Muscle of leg (tissue), 11 donors: Measurements from ENCODE around the gene ANO2. TPM values are rescaled to one million over a fixed set of nuclear protein-coding genes. Genes with fewer than 3 reads are reported as not detected.
"Not testable (repeated sequence)": the region's sequence is repeated elsewhere in the genome, so short reads cannot be mapped to it uniquely, and the experiment has no call there.

Source experiments
- DNase-seq: peaks from one replicate; pipeline ENCODE4 v3.0.0; 2013
- H3K27ac ChIP-seq: one replicate; pipeline ENCODE4 v1.5.1; 2013; ENCODE audit warnings: mild to moderate bottlenecking, low read length, control low read depth
- H3K27me3 ChIP-seq: one replicate; pipeline ENCODE4 v1.6.1; 2013; ENCODE audit warnings: low read length; ENCODE audit not compliant: control insufficient read depth, insufficient read depth
- H3K36me3 ChIP-seq: one replicate; pipeline ENCODE4 v1.6.1; 2013; ENCODE audit warnings: low read length; ENCODE audit not compliant: control insufficient read depth, insufficient read depth
- H3K4me1 ChIP-seq: one replicate; pipeline ENCODE4 v1.6.1; 2013; ENCODE audit warnings: low read length; ENCODE audit not compliant: control insufficient read depth, insufficient read depth
- H3K4me3 ChIP-seq: one replicate; pipeline ENCODE4 v1.5.1; 2013; ENCODE audit warnings: low read length, control low read depth
- H3K9me3 ChIP-seq: replicated peaks from 2 replicates; pipeline ENCODE4 v1.6.1; 2013; ENCODE audit warnings: low read depth, low read length; ENCODE audit not compliant: control insufficient read depth
- WGBS: methylation state at CpG from one replicate; pipeline ENCODE4 v1.1.5; 2013; ENCODE audit warnings: missing lambda C conversion rate; ENCODE audit not compliant: insufficient coverage; 5-methylcytosine and 5-hydroxymethylcytosine counted together
- polyA plus RNA-seq, 8 donors: library from polyadenylated mRNA; unstranded; fragments of 120-200 nt; gene quantifications; one replicate each; pipeline versions ENCODE4 v1.2.1 to v1.2.3, GENCODE V29; 2013; ENCODE audit warnings: inconsistent platforms in 1 of 8, low replicate concordance in 1 of 8; ENCODE audit not compliant: insufficient read length in 8 of 8, insufficient read depth in 1 of 8
- total RNA-seq: library from RNA; stranded (reverse); fragments of 120-200 nt; gene quantifications from one replicate; pipeline ENCODE4 v1.2.4, GENCODE V29; 2013

ANO2 gene
- total and polyA plus RNA-seq, 9 donors = 2.5 to 5.9 (median 3.5) TPM

- H3K27ac ChIP-seq = no peak overlapping the region
- H3K4me1 ChIP-seq = peaks cover 3% of the 10 kb centered on the region
- no peak for DNase-seq
- 0% methylated on average over 1 of the region's 4 CpGs for WGBS
- H3K4me3 ChIP-seq = no peak overlapping the region
- H3K36me3 ChIP-seq = no peaks in the 10 kb centered on the region
- no peaks in the 10 kb centered on the region for H3K9me3 ChIP-seq
- no peaks in the 10 kb centered on the region for H3K27me3 ChIP-seq
These were observed 387.2 kb downstream of the ANO2 start for GRCh38 chr12:5557906-5558305.

GRCh38 chr12:5556946-5557673 is 387.9 kb downstream of the ANO2 start:
- WGBS = 60% methylated on average over 1 of the region's 6 CpGs
- H3K4me3 ChIP-seq = no peak overlapping the region
- DNase-seq = no peak
- H3K9me3 ChIP-seq = no peaks in the 10 kb centered on the region
- H3K27ac ChIP-seq = no peak overlapping the region
- no peaks in the 10 kb centered on the region for H3K36me3 ChIP-seq
- H3K27me3 ChIP-seq = no peaks in the 10 kb centered on the region
- H3K4me1 ChIP-seq = peaks cover 3% of the 10 kb centered on the region

- Histone ChIP-seq H3K4me3 (no peak overlapping the region), H3K9me3 (no peaks in the 10 kb centered on the region), H3K4me1 (peaks cover 3% of the 10 kb centered on the region), H3K36me3 (no peaks in the 10 kb centered on the region), H3K27ac (no peak overlapping the region), H3K27me3 (no peaks in the 10 kb centered on the region)
- 90% methylated on average over 6 of the region's 13 CpGs for WGBS
- DNase-seq = no peak
These were observed 388.9 kb downstream of the ANO2 start for GRCh38 chr12:5556033-5556614.

GRCh38 chr12:5554711-5555110 is 390.3 kb downstream of the ANO2 start:
- no peaks in the 10 kb centered on the region for H3K9me3 ChIP-seq
- no peaks in the 10 kb centered on the region for H3K27me3 ChIP-seq
- no peak overlapping the region for H3K27ac ChIP-seq
- DNase-seq = no peak
- 17% methylated on average over 1 of the region's 4 CpGs for WGBS
- H3K4me3 ChIP-seq = no peak overlapping the region
- H3K36me3 ChIP-seq = no peaks in the 10 kb centered on the region
- peaks cover 3% of the 10 kb centered on the region for H3K4me1 ChIP-seq

GRCh38 chr12:5549011-5549410 is 396.0 kb downstream of the ANO2 start:
- Histone ChIP-seq H3K27ac (no peak overlapping the region), H3K9me3 (no peaks in the 10 kb centered on the region), H3K4me1 (no peaks in the 10 kb centered on the region), H3K4me3 (no peak overlapping the region), H3K27me3 (no peaks in the 10 kb centered on the region), H3K36me3 (no peaks in the 10 kb centered on the region)
- WGBS = 92% methylated on average over 5 of the region's 5 CpGs
- no peak for DNase-seq

- DNase-seq = no peak
- H3K9me3 ChIP-seq = no peaks in the 10 kb centered on the region
- WGBS = 63% methylated on average over 3 of the region's 8 CpGs
- no peaks in the 10 kb centered on the region for H3K36me3 ChIP-seq
- no peak overlapping the region for H3K4me3 ChIP-seq
- no peaks in the 10 kb centered on the region for H3K27me3 ChIP-seq
- no peak overlapping the region for H3K27ac ChIP-seq
- no peaks in the 10 kb centered on the region for H3K4me1 ChIP-seq
These were observed 396.7 kb downstream of the ANO2 start for GRCh38 chr12:5548152-5548943.

GRCh38 chr12:5546616-5547015 is 398.4 kb downstream of the ANO2 start:
- Histone ChIP-seq H3K9me3 (no peaks in the 10 kb centered on the region), H3K4me1 (no peaks in the 10 kb centered on the region), H3K27me3 (no peaks in the 10 kb centered on the region), H3K36me3 (no peaks in the 10 kb centered on the region), H3K4me3 (no peak overlapping the region), H3K27ac (no peak overlapping the region)
- 88% methylated on average over 3 of the region's 6 CpGs for WGBS
- no peak for DNase-seq

- Histone ChIP-seq H3K36me3 (no peaks in the 10 kb centered on the region), H3K4me1 (no peaks in the 10 kb centered on the region), H3K27ac (no peak overlapping the region), H3K27me3 (no peaks in the 10 kb centered on the region), H3K9me3 (no peaks in the 10 kb centered on the region), H3K4me3 (no peak overlapping the region)
- DNase-seq = no peak
- WGBS = 40% methylated on average over 2 of the region's 8 CpGs
These were observed 407.3 kb downstream of the ANO2 start for GRCh38 chr12:5537771-5538170.

- not testable (repeated sequence) for H3K27me3 ChIP-seq, DNase-seq, H3K36me3 ChIP-seq, H3K4me3 ChIP-seq, H3K4me1 ChIP-seq, H3K9me3 ChIP-seq, H3K27ac ChIP-seq
- 60% methylated on average over 1 of the region's 13 CpGs for WGBS
These were observed 407.9 kb downstream of the ANO2 start for GRCh38 chr12:5537026-5537615.

GRCh38 chr12:5535541-5535940 is 409.5 kb downstream of the ANO2 start:
- no peak overlapping the region for H3K27ac ChIP-seq
- H3K4me3 ChIP-seq = no peak overlapping the region
- WGBS = no CpG with 5 or more reads among the region's 3 CpGs

More at GRCh38 chr12:5535541-5535940, 409.5 kb downstream of the ANO2 start:
- H3K4me1 ChIP-seq = no peaks in the 10 kb centered on the region
- no peaks in the 10 kb centered on the region for H3K9me3 ChIP-seq
- no peaks in the 10 kb centered on the region for H3K36me3 ChIP-seq
- DNase-seq = no peak
- no peaks in the 10 kb centered on the region for H3K27me3 ChIP-seq
